ENCODE results near the gene SEC14L2.

DNA sequence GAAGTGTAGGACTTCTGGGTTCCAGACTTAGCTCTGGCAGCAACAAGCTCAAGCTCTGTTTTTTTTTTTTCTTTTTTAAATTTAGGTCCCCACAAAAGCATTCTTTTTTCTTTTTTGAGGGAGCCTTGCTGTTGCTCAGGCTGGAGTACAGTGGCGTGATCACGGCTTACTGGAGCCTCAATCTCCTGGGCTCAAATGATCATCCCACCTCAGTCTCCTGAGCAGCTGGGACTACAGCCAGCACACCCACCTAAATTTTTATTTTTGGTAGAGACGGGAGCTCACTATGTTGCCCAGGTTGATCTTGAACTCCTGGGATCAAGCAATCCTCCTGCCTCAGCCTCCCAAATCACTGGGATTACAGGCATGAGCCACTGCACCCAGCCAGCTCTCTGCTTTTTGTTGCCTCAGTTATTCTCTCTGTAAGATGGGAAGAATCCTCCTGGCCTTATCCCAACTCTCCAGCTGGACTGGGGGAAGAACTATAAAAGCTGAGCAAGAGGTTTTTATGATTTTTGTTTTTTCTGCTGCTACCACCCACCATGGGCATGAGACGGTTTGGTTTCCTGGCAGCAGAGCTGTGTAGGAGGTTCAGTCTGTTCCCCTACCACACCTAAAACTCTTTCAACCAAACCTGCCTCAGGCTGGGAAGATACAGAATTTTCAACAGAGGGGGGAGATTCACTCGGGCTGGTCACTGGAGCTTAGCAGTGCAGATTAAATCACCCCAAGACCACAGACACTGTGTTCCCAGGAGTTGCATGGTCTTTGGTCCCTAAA is 17.1 kb downstream of the SEC14L2 start:
- no peak for TF ChIP-seq POLR2AphosphoS5 (IDR thresholded peaks at IDR 0.05; ENCODE audit: borderline replicate concordance, low read depth, low read length)
- no peak for TF ChIP-seq EZH2 (IDR thresholded peaks at IDR 0.05)

Measured in SK-N-MC (cell line).